ENCODE data around the gene ECI1.

DNA sequence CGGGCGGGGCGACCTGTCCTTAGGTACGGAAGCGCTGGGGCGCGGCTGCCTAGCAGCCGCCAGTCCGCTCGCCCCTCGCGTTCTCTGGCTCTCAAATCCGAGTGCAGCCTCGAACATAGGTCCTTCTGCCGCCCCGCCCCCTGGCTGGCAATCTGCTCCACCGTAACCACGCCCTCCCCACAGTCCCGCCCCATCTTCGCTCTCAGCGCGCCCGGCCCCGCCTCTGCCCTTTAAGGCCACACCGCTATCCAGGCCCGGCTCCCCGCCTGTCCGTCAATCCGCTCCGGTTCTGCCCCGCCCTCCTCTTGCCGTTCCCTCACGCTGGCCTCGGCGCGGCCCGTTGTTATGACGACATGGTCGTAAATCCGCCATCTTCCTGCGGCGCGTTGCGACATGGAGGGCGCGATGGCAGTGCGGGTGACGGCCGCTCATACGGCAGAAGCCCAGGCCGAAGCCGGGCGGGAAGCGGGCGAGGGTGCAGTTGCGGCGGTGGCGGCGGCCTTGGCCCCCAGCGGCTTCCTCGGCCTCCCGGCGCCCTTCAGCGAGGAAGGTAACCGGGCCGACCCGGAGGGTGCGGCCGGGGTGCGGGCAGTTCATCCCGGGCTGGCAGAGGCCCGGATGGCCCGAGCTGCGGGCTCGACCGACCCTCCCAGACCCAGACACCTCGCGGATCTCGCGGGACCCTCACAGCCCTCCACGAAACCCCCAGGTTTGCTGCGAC is 28.0 kb downstream of the ECI1 start, which contains the start of gene E4F1:
- no peak; the same call in 1 of the 2 replicates for TF ChIP-seq EP300 (IDR thresholded peaks at IDR 0.05; ENCODE audit: borderline replicate concordance)
- TF ChIP-seq, protein P1, sequence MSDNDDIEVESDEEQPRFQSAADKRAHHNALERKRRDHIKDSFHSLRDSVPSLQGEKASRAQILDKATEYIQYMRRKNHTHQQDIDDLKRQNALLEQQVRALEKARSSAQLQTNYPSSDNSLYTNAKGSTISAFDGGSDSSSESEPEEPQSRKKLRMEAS (IDR thresholded peaks at IDR 0.05), result peak; percentile 92
